Neural cell (in vitro differentiated cells): ENCODE measurements around the gene USP6. TPM values are rescaled to one million over a fixed set of nuclear protein-coding genes. Genes with fewer than 3 reads are reported as not detected.

Experiments used
- H2AFZ ChIP-seq: fragments of 200-600, 300-800 bp; sonication (generic), shearing (Covaris generic); 2 replicates; pipeline ENCODE4 v1.6.0; 2014; ENCODE audit warnings: low read depth, mild to moderate bottlenecking, antibody characterized with exemption, low read length, moderate library complexity
- H3F3A ChIP-seq: fragments of 200-600 bp; shearing (Covaris generic); 2 replicates; pipeline ENCODE4 v1.6.1; 2016; ENCODE audit warnings: mild to moderate bottlenecking, moderate library complexity, mixed read lengths, antibody characterized with exemption, low read length; ENCODE audit not compliant: insufficient read depth, poor library complexity, severe bottlenecking
- H3K27ac ChIP-seq: fragments of 200-600, 300-800 bp; sonication (generic), shearing (Covaris generic); 2 replicates; pipeline ENCODE4 v1.5.1; 2014; ENCODE audit warnings: mild to moderate bottlenecking, low read length, moderate library complexity
- H3K27me3 ChIP-seq: fragments of 300-800, 200-600 bp; sonication (generic), shearing (Covaris generic); 2 replicates; pipeline ENCODE4 v1.6.0; 2014; ENCODE audit warnings: mild to moderate bottlenecking, low read depth, low read length, moderate library complexity; ENCODE audit not compliant: insufficient read depth
- H3K36me3 ChIP-seq: fragments of 300-800, 200-600 bp; sonication (generic), shearing (Covaris generic); 2 replicates; pipeline ENCODE4 v1.5.1; 2014; ENCODE audit warnings: mild to moderate bottlenecking, antibody characterized with exemption, low read length, moderate library complexity; ENCODE audit not compliant: insufficient read depth
- H3K4me2 ChIP-seq: fragments of 300-800, 200-600 bp; sonication (generic), shearing (Covaris generic); 2 replicates; pipeline ENCODE4 v1.6.0; 2014; ENCODE audit warnings: mild to moderate bottlenecking, low read length
- H3K4me3 ChIP-seq: fragments of 300-800, 200-600 bp; sonication (generic), shearing (Covaris generic); 2 replicates; pipeline ENCODE4 v1.5.1; 2014; ENCODE audit warnings: mild to moderate bottlenecking, low read length, moderate library complexity
- H3K79me2 ChIP-seq: fragments of 200-600 bp; shearing (Covaris generic); replicated peaks from 2 replicates; pipeline ENCODE4 v1.6.0; 2014; ENCODE audit warnings: mild to moderate bottlenecking, low read length, moderate library complexity; ENCODE audit not compliant: insufficient read depth
- H3K9ac ChIP-seq: fragments of 300-800, 200-600 bp; sonication (generic), shearing (Covaris generic); 2 replicates; pipeline ENCODE4 v1.6.1; 2016; ENCODE audit warnings: mild to moderate bottlenecking, low read length, mixed read lengths
- H3K9me2 ChIP-seq: fragments of 200-600 bp; shearing (Covaris generic); 2 replicates; pipeline ENCODE4 v1.6.1; 2016; ENCODE audit warnings: mild to moderate bottlenecking, low read length, mixed read lengths; ENCODE audit not compliant: insufficient read depth
- H3K9me3 ChIP-seq: fragments of 200-600, 300-800 bp; sonication (generic), shearing (Covaris generic); 2 replicates; pipeline ENCODE4 v1.6.1; 2016; ENCODE audit warnings: mild to moderate bottlenecking, mixed run types, low read length, moderate library complexity, mixed read lengths
- H4K20me1 ChIP-seq: fragments of 200-600 bp; shearing (Covaris generic); 2 replicates; pipeline ENCODE4 v1.6.1; 2016; ENCODE audit warnings: mild to moderate bottlenecking, mixed run types; ENCODE audit not compliant: insufficient read depth
- EP300 ChIP-seq: fragments of 450-650 bp; conservative IDR thresholded peaks from 2 replicates; pipeline ENCODE4 v1.6.1; 2014; ENCODE audit warnings: antibody characterized with exemption, mild to moderate bottlenecking, moderate library complexity; ENCODE audit not compliant: poor library complexity, severe bottlenecking
- EZH2 ChIP-seq: fragments of 200-600, 300-800 bp; shearing (Covaris generic), sonication (generic); IDR thresholded peaks from 2 replicates; pipeline ENCODE4 v1.6.1; 2014; ENCODE audit warnings: antibody characterized with exemption, low read length, borderline replicate concordance, mild to moderate bottlenecking; ENCODE audit not compliant: insufficient read depth, poor library complexity, severe bottlenecking
- MXI1 ChIP-seq: fragments of 450-650 bp; conservative IDR thresholded peaks from 2 replicates; pipeline ENCODE4 v1.6.1; 2014; ENCODE audit warnings: antibody characterized with exemption, mild to moderate bottlenecking; ENCODE audit not compliant: poor library complexity, severe bottlenecking
- POLR2AphosphoS5 ChIP-seq: IDR thresholded peaks from 2 replicates; pipeline ENCODE4 v1.6.1; 2012
- RAD21 ChIP-seq: fragments of 450-650 bp; conservative IDR thresholded peaks from 2 replicates; pipeline ENCODE4 v1.6.1; 2014; ENCODE audit warnings: antibody characterized with exemption, mild to moderate bottlenecking, moderate library complexity
- SMC3 ChIP-seq: fragments of 450-650 bp; conservative IDR thresholded peaks from 2 replicates; pipeline ENCODE4 v1.6.1; 2014; ENCODE audit warnings: antibody characterized with exemption, mild to moderate bottlenecking, moderate library complexity; ENCODE audit not compliant: poor library complexity
- TAF1 ChIP-seq: IDR thresholded peaks from 2 replicates; pipeline ENCODE4 v1.6.1; 2012; ENCODE audit warnings: low read depth
- polyA plus RNA-seq: library from polyadenylated mRNA; depleted of rRNA; stranded (reverse); fragments of >200 nt; gene quantifications from 2 replicates; pipeline ENCODE4 v1.2.3, GENCODE V29; 2014
- TF ChIP-seq, protein P1 (sequence below): fragments of 450-650 bp; IDR thresholded peaks from 2 replicates; pipeline ENCODE4 v1.5.1; 2014; ENCODE audit warnings: antibody characterized with exemption, mild to moderate bottlenecking, moderate library complexity; ENCODE audit not compliant: poor library complexity, severe bottlenecking
- TF ChIP-seq, protein P2 (sequence below): IDR thresholded peaks from 2 replicates; pipeline ENCODE4 v1.6.1; 2012; ENCODE audit warnings: borderline replicate concordance

The USP6 gene
- polyA plus RNA-seq, 1 donor from 2014 or later, result not detected

DNA sequence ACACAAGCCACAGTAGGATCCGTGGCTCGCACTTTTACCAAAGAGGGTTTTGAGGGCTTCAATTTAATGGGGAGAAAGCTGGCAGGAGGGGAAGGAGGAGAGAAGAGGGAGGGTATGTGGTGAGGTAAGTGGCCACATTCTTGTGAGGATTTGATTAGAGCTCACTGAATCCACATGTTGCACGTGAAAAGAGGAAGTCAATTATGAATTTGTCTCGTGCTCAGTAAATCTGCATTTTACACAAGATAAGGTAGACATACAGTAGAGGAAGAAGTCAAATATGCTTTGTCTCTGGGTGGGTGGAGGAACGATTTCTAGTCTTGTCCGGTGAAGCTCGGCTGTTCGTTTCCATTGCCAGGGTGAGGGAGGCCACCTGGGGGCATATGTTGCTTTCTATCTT, 5.0 kb upstream of the USP6 start:
- H3K27ac ChIP-seq, result peak overlapping the region; percentile 84
- peak overlapping the region; percentile 92 for H3K9ac ChIP-seq
- TF ChIP-seq SMC3, result no peak
- no peak for TF ChIP-seq TAF1
- TF ChIP-seq, protein P1, sequence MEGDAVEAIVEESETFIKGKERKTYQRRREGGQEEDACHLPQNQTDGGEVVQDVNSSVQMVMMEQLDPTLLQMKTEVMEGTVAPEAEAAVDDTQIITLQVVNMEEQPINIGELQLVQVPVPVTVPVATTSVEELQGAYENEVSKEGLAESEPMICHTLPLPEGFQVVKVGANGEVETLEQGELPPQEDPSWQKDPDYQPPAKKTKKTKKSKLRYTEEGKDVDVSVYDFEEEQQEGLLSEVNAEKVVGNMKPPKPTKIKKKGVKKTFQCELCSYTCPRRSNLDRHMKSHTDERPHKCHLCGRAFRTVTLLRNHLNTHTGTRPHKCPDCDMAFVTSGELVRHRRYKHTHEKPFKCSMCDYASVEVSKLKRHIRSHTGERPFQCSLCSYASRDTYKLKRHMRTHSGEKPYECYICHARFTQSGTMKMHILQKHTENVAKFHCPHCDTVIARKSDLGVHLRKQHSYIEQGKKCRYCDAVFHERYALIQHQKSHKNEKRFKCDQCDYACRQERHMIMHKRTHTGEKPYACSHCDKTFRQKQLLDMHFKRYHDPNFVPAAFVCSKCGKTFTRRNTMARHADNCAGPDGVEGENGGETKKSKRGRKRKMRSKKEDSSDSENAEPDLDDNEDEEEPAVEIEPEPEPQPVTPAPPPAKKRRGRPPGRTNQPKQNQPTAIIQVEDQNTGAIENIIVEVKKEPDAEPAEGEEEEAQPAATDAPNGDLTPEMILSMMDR, result no peak
- no peak for TF ChIP-seq POLR2AphosphoS5
- TF ChIP-seq, protein P2, sequence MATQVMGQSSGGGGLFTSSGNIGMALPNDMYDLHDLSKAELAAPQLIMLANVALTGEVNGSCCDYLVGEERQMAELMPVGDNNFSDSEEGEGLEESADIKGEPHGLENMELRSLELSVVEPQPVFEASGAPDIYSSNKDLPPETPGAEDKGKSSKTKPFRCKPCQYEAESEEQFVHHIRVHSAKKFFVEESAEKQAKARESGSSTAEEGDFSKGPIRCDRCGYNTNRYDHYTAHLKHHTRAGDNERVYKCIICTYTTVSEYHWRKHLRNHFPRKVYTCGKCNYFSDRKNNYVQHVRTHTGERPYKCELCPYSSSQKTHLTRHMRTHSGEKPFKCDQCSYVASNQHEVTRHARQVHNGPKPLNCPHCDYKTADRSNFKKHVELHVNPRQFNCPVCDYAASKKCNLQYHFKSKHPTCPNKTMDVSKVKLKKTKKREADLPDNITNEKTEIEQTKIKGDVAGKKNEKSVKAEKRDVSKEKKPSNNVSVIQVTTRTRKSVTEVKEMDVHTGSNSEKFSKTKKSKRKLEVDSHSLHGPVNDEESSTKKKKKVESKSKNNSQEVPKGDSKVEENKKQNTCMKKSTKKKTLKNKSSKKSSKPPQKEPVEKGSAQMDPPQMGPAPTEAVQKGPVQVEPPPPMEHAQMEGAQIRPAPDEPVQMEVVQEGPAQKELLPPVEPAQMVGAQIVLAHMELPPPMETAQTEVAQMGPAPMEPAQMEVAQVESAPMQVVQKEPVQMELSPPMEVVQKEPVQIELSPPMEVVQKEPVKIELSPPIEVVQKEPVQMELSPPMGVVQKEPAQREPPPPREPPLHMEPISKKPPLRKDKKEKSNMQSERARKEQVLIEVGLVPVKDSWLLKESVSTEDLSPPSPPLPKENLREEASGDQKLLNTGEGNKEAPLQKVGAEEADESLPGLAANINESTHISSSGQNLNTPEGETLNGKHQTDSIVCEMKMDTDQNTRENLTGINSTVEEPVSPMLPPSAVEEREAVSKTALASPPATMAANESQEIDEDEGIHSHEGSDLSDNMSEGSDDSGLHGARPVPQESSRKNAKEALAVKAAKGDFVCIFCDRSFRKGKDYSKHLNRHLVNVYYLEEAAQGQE, result no peak
- no peak for TF ChIP-seq EP300
- TF ChIP-seq EZH2, result no peak
- TF ChIP-seq RAD21, result no peak

DNA sequence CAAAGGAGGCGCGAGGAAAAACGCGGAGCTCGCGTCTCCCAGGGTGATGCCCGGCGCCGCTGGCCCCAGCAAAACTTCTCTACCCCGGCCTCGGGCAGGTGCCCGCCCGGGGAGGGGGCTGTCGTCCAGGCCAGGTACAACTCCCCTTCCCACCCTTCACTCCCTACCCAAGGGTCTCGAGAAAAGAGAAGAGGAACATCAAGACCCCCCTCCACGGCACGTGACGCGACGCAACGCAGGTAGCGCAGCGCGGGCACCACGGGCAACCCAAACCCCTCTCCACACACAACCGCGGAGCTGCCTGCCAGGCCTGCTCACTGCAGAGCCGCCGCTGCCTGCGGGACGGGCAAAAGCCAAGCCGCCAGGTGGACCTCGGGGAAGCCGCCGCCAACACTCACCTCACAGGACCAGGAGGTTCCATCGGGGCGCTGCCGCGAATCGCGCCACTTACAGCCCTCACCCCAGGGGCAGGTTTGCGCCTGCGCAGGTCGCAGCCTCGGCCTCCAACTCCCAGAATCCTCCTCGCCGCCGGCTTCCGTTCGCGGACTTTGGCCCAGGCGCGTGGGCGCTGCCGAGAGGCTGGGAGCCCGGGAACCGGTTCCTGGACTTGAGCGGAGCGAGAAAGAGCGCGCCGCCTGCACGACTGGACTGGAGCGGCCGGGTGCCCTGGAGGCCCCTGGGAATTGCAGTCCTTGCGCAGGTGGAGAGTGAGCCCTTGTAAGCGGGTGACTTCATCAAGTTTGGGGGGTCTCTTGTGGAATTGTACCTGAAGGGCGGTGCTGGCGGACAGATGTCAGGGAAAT, 4.2 kb upstream of the USP6 start, which contains the start of gene ZNF232:
Gene ZNF232 (minus strand): TSS at position 477 of the 803 bp plus-strand sequence. CDS start 56 bp downstream, at position 421.
- Histone ChIP-seq H3K27ac (peak within 1 kb of the TSS; percentile 84), H3K79me2 (peaks cover 14% of the 10 kb centered on the region), H4K20me1 (no peaks in the 10 kb centered on the region), H2AFZ (peak within 1 kb of the TSS; percentile 93), H3K4me3 (peak within 1 kb of the TSS; percentile 86), H3K9me2 (no peaks in the 10 kb centered on the region), H3K9me3 (no peaks in the 10 kb centered on the region), H3K36me3 (peaks cover 11% of the 10 kb centered on the region), H3K27me3 (no peaks in the 10 kb centered on the region), H3F3A (no peaks in the 10 kb centered on the region), H3K9ac (peak within 1 kb of the TSS; percentile 92), H3K4me2 (peak within 1 kb of the TSS; percentile 66)
- TF ChIP-seq POLR2AphosphoS5 (peak; percentile 98), MXI1 (peak; percentile 93), TAF1 (peak; percentile 86), SMC3 (no peak), RAD21 (peak; percentile 35), EP300 (peak; percentile 44)
- TF ChIP-seq, protein P2, result peak; percentile 76
- TF ChIP-seq, protein P1, result no peak

More for the DNA sequence above, 5.0 kb upstream of the USP6 start:
- Histone ChIP-seq H4K20me1 (no peaks in the 10 kb centered on the region), H3K27me3 (no peaks in the 10 kb centered on the region), H2AFZ (peak overlapping the region; percentile 93), H3K79me2 (peaks cover 14% of the 10 kb centered on the region), H3F3A (no peaks in the 10 kb centered on the region), H3K9me2 (no peaks in the 10 kb centered on the region), H3K4me2 (peak overlapping the region; percentile 66), H3K9me3 (no peaks in the 10 kb centered on the region), H3K4me3 (peak overlapping the region; percentile 86), H3K36me3 (peaks cover 11% of the 10 kb centered on the region)
